Endothelial cell of umbilical vein (primary cell): ENCODE results near the gene MATN4.
"Not testable (repeated sequence)": the region's sequence is repeated elsewhere in the genome, so short reads cannot be mapped to it uniquely, and the experiment has no call there.

Experiments used
- CTCF ChIP-seq, 2 donors: IDR thresholded peaks; 1 replicate in 1 of 2; 2 replicates in 1 of 2; pipeline ENCODE4 v1.5.1; 2011; ENCODE audit warnings: low read length in 2 of 2, mild to moderate bottlenecking in 2 of 2, moderate library complexity in 2 of 2, control low read depth in 1 of 2, inconsistent platforms in 1 of 2, low read depth in 1 of 2; ENCODE audit not compliant: insufficient read depth in 1 of 2; ENCODE audit errors: extremely low read depth in 1 of 2
- JUN ChIP-seq: IDR thresholded peaks from 2 replicates; pipeline ENCODE4 v1.6.1; 2011; ENCODE audit warnings: borderline replicate concordance, low read depth; ENCODE audit not compliant: insufficient read length, insufficient read depth
- POLR2A ChIP-seq: IDR thresholded peaks from 2 replicates; pipeline ENCODE4 v1.6.1; 2012; ENCODE audit warnings: low read depth, mild to moderate bottlenecking, control low read depth, low read length
- POLR2AphosphoS5 ChIP-seq: IDR thresholded peaks from 2 replicates; pipeline ENCODE4 v1.6.1; 2012; ENCODE audit warnings: low read depth, mild to moderate bottlenecking, control low read depth, low read length, moderate library complexity; ENCODE audit not compliant: insufficient read depth

GRCh38 chr20:45350795-45351194, 42.7 kb upstream of the MATN4 start:
- not testable (repeated sequence) for TF ChIP-seq POLR2AphosphoS5; JUN; CTCF (IDR thresholded peaks at IDR 0.05; ENCODE audit: extremely low read depth in 1 of 2, insufficient read depth in 1 of 2, low read depth in 1 of 2, low read length in 2 of 2); POLR2A
